NB4 (cell line): ENCODE data around the gene SKIL.

Experiments used
- CTCF ChIP-seq: IDR thresholded peaks from one replicate; pipeline ENCODE4 v1.5.1; 2012; ENCODE audit warnings: low read depth, low read length
- MAX ChIP-seq: IDR thresholded peaks from 2 replicates; pipeline ENCODE4 v1.6.1; 2011; ENCODE audit warnings: low read depth, low read length
- MYC ChIP-seq: IDR thresholded peaks from 2 replicates; pipeline ENCODE4 v1.6.1; 2011; ENCODE audit warnings: low read depth, low read length
- POLR2A ChIP-seq: IDR thresholded peaks from 2 replicates; pipeline ENCODE4 v1.6.1; 2011; ENCODE audit warnings: mild to moderate bottlenecking; ENCODE audit not compliant: insufficient read length; ENCODE audit errors: extremely low read depth

GRCh38 chr3:170367797-170368196 lies 10.3 kb downstream of the SKIL start:
- TF ChIP-seq CTCF, result no peak
- TF ChIP-seq POLR2A, result no peak
- TF ChIP-seq MYC, result no peak
- no peak for TF ChIP-seq MAX
